SK-N-SH (cell line): ENCODE results near the gene SEPSECS.

ENCODE experiments used
- EZH2phosphoT487 ChIP-seq: fragments of 200-600 bp; sonication (generic); IDR thresholded peaks from 2 replicates; pipeline ENCODE4 v1.6.1; 2017; ENCODE audit warnings: low read depth, mixed run types, mild to moderate bottlenecking, antibody characterized with exemption, moderate library complexity, borderline replicate concordance
- NFIC ChIP-seq: IDR thresholded peaks from 2 replicates; pipeline ENCODE4 v1.4.0; 2012; ENCODE audit warnings: borderline replicate concordance
- NRF1 ChIP-seq: IDR thresholded peaks from 2 replicates; pipeline ENCODE4 v1.6.1; 2012; ENCODE audit warnings: low read depth, mild to moderate bottlenecking, low read length
- POLR2AphosphoS5 ChIP-seq: IDR thresholded peaks from 2 replicates; pipeline ENCODE4 v1.6.1; 2012; ENCODE audit warnings: low read depth, low read length
- RAD21 ChIP-seq: IDR thresholded peaks from 2 replicates; pipeline ENCODE4 v1.6.1; 2012; ENCODE audit warnings: mild to moderate bottlenecking, low read length
- SMC3 ChIP-seq: IDR thresholded peaks from 2 replicates; pipeline ENCODE4 v1.6.1; 2012; ENCODE audit warnings: low read depth, low read length, improper control_type of control experiment
- TAF1 ChIP-seq: IDR thresholded peaks from 2 replicates; pipeline ENCODE4 v1.6.1; 2012; ENCODE audit warnings: low read depth, mild to moderate bottlenecking, low read length, moderate library complexity, borderline replicate concordance
- TEAD4 ChIP-seq: IDR thresholded peaks from 2 replicates; pipeline ENCODE4 v1.4.0; 2012; ENCODE audit warnings: mild to moderate bottlenecking, borderline replicate concordance; ENCODE audit not compliant: insufficient read depth
- YY1 ChIP-seq: IDR thresholded peaks from 2 replicates; pipeline ENCODE4 v1.4.0; 2012; ENCODE audit warnings: low read depth, mild to moderate bottlenecking
- TF ChIP-seq, protein P1 (sequence below): fragments of 200-600 bp; sonication (generic); IDR thresholded peaks from 2 replicates; pipeline ENCODE4 v1.6.1; 2017; ENCODE audit warnings: antibody characterized with exemption, mild to moderate bottlenecking, moderate library complexity
- TF ChIP-seq, protein P2 (sequence below): IDR thresholded peaks from 2 replicates; pipeline ENCODE4 v1.4.0; 2012; ENCODE audit warnings: low read depth, borderline replicate concordance
- TF ChIP-seq, protein P3 (sequence below): IDR thresholded peaks from 2 replicates; pipeline ENCODE4 v1.6.1; 2012; ENCODE audit warnings: mild to moderate bottlenecking, low read depth, low read length, moderate library complexity

DNA sequence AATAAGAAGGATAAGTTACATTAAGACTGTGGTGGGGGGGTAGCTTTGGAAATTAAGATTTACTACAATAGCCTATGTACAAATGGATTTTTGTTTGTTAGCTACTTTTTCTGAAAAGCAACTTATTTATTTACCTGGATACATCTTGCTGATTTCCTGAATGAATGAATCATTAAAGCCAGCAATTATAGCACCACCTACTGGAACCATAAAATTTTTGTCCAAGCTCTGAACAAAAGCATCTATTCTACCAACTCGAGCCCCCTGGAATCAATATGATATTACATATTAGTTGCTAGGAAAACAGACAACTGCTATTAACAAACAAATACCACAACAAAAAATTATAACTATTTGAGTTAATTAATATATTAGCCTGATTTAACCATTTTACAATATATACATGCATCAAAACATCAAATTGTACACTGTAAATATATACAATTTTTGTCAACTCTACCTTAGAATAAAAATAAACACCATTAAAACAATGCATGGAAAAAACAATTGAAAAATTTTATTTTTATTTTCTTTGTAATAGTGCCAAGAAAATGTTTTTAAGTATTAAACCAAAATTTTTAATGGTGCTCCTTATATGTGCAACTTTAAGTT lies 15.3 kb downstream of the SEPSECS start:
- no peak for TF ChIP-seq TEAD4
- peak; percentile 38 for TF ChIP-seq SMC3
- TF ChIP-seq, protein P1, sequence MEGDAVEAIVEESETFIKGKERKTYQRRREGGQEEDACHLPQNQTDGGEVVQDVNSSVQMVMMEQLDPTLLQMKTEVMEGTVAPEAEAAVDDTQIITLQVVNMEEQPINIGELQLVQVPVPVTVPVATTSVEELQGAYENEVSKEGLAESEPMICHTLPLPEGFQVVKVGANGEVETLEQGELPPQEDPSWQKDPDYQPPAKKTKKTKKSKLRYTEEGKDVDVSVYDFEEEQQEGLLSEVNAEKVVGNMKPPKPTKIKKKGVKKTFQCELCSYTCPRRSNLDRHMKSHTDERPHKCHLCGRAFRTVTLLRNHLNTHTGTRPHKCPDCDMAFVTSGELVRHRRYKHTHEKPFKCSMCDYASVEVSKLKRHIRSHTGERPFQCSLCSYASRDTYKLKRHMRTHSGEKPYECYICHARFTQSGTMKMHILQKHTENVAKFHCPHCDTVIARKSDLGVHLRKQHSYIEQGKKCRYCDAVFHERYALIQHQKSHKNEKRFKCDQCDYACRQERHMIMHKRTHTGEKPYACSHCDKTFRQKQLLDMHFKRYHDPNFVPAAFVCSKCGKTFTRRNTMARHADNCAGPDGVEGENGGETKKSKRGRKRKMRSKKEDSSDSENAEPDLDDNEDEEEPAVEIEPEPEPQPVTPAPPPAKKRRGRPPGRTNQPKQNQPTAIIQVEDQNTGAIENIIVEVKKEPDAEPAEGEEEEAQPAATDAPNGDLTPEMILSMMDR, result peak; percentile 83
- no peak for TF ChIP-seq EZH2phosphoT487
- TF ChIP-seq, protein P2, sequence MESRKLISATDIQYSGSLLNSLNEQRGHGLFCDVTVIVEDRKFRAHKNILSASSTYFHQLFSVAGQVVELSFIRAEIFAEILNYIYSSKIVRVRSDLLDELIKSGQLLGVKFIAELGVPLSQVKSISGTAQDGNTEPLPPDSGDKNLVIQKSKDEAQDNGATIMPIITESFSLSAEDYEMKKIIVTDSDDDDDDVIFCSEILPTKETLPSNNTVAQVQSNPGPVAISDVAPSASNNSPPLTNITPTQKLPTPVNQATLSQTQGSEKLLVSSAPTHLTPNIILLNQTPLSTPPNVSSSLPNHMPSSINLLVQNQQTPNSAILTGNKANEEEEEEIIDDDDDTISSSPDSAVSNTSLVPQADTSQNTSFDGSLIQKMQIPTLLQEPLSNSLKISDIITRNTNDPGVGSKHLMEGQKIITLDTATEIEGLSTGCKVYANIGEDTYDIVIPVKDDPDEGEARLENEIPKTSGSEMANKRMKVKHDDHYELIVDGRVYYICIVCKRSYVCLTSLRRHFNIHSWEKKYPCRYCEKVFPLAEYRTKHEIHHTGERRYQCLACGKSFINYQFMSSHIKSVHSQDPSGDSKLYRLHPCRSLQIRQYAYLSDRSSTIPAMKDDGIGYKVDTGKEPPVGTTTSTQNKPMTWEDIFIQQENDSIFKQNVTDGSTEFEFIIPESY, result no peak
- TF ChIP-seq, protein P3, sequence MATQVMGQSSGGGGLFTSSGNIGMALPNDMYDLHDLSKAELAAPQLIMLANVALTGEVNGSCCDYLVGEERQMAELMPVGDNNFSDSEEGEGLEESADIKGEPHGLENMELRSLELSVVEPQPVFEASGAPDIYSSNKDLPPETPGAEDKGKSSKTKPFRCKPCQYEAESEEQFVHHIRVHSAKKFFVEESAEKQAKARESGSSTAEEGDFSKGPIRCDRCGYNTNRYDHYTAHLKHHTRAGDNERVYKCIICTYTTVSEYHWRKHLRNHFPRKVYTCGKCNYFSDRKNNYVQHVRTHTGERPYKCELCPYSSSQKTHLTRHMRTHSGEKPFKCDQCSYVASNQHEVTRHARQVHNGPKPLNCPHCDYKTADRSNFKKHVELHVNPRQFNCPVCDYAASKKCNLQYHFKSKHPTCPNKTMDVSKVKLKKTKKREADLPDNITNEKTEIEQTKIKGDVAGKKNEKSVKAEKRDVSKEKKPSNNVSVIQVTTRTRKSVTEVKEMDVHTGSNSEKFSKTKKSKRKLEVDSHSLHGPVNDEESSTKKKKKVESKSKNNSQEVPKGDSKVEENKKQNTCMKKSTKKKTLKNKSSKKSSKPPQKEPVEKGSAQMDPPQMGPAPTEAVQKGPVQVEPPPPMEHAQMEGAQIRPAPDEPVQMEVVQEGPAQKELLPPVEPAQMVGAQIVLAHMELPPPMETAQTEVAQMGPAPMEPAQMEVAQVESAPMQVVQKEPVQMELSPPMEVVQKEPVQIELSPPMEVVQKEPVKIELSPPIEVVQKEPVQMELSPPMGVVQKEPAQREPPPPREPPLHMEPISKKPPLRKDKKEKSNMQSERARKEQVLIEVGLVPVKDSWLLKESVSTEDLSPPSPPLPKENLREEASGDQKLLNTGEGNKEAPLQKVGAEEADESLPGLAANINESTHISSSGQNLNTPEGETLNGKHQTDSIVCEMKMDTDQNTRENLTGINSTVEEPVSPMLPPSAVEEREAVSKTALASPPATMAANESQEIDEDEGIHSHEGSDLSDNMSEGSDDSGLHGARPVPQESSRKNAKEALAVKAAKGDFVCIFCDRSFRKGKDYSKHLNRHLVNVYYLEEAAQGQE, result no peak
- TF ChIP-seq POLR2AphosphoS5, result no peak
- no peak for TF ChIP-seq TAF1
- TF ChIP-seq RAD21, result peak; percentile 70
- no peak for TF ChIP-seq NFIC
- no peak for TF ChIP-seq YY1
- no peak for TF ChIP-seq NRF1
